ENCODE results near the gene BRD3OS.

Gene BRD3OS

GRCh38 chr9:134076644-134077043, 51.4 kb downstream of the BRD3OS start:
- in situ Hi-C loops (cut with HindIII; ENCODE audit: low sequenced_read_pairs) = no loop called here

Measured in endothelial cell of hepatic sinusoid (primary cell).